Measurements from ENCODE around the gene TLL1.

DNA sequence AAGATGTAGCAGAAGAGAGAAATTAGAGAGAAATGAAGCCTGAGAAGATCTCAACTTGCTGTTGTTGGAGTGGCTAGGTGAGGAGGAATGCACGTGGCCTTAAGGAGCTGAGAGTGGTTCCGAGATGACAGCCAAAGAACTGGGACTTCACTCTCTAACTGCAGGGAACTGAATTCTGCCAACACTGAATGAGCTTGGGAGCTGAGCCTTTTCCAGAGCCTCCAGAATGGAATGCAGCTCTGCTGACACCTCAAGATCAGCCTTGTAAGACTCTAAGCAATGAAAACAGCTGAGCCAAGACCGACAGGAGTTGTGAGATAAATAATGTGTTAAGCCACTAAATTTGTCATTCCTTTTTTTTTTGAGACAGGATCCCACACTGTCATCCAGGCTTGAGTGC lies 73.0 kb downstream of the TLL1 start:
- TF ChIP-seq, protein P1, sequence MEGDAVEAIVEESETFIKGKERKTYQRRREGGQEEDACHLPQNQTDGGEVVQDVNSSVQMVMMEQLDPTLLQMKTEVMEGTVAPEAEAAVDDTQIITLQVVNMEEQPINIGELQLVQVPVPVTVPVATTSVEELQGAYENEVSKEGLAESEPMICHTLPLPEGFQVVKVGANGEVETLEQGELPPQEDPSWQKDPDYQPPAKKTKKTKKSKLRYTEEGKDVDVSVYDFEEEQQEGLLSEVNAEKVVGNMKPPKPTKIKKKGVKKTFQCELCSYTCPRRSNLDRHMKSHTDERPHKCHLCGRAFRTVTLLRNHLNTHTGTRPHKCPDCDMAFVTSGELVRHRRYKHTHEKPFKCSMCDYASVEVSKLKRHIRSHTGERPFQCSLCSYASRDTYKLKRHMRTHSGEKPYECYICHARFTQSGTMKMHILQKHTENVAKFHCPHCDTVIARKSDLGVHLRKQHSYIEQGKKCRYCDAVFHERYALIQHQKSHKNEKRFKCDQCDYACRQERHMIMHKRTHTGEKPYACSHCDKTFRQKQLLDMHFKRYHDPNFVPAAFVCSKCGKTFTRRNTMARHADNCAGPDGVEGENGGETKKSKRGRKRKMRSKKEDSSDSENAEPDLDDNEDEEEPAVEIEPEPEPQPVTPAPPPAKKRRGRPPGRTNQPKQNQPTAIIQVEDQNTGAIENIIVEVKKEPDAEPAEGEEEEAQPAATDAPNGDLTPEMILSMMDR (IDR thresholded peaks at IDR 0.05; ENCODE audit: low read length): no peak
- TF ChIP-seq EZH2phosphoT487 (IDR thresholded peaks at IDR 0.05; ENCODE audit: low read length) (no peak), EZH2 (optimal IDR thresholded peaks at IDR 0.05; ENCODE audit: low read depth, low read length) (no peak)

All from MM.1S (cell line).